ENCODE results near the gene TUNAR. TPM values are rescaled to one million over a fixed set of nuclear protein-coding genes. Genes with fewer than 3 reads are reported as not detected.

The TUNAR gene
- total RNA-seq, 1 donor from 2014 or later, result 2.0 TPM

DNA sequence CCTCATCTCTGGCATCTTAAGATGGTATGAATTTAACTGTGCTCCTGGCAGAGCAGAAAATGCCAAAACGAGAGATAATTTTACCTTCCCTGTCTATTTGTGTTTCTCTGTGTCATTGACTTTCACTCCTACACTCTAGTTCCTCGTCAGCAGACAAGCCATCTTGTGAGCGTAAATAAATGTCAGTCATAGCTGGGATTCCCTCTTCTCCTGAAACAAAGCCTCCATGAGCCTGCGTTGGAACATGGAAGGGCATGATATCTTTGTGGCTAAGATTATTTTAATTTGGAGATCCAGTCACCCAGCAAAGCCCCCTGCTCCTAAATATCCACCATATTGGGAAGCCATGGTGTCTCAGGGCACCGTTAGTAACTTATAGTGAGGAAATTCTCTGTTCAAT lies 37.8 kb upstream of the TUNAR start:
- TF ChIP-seq, protein P1, sequence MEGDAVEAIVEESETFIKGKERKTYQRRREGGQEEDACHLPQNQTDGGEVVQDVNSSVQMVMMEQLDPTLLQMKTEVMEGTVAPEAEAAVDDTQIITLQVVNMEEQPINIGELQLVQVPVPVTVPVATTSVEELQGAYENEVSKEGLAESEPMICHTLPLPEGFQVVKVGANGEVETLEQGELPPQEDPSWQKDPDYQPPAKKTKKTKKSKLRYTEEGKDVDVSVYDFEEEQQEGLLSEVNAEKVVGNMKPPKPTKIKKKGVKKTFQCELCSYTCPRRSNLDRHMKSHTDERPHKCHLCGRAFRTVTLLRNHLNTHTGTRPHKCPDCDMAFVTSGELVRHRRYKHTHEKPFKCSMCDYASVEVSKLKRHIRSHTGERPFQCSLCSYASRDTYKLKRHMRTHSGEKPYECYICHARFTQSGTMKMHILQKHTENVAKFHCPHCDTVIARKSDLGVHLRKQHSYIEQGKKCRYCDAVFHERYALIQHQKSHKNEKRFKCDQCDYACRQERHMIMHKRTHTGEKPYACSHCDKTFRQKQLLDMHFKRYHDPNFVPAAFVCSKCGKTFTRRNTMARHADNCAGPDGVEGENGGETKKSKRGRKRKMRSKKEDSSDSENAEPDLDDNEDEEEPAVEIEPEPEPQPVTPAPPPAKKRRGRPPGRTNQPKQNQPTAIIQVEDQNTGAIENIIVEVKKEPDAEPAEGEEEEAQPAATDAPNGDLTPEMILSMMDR (IDR thresholded peaks at IDR 0.05; ENCODE audit: unreplicated experiment), result no peak
- no peak for DNase-seq (ENCODE audit: low spot score)
- no peak overlapping the region for H3K4me3 Mint-ChIP-seq (ENCODE audit: unreplicated experiment)
- H3K4me1 Mint-ChIP-seq (ENCODE audit: unreplicated experiment), result no peaks in the 10 kb centered on the region
- H3K36me3 Mint-ChIP-seq (ENCODE audit: low read depth, unreplicated experiment), result no peaks in the 10 kb centered on the region
- no peak overlapping the region for H3K27ac Mint-ChIP-seq (ENCODE audit: unreplicated experiment)
- H3K27me3 Mint-ChIP-seq (ENCODE audit: unreplicated experiment), result peaks cover 5% of the 10 kb centered on the region
- H3K9me3 Mint-ChIP-seq (ENCODE audit: unreplicated experiment), result no peaks in the 10 kb centered on the region

DNA sequence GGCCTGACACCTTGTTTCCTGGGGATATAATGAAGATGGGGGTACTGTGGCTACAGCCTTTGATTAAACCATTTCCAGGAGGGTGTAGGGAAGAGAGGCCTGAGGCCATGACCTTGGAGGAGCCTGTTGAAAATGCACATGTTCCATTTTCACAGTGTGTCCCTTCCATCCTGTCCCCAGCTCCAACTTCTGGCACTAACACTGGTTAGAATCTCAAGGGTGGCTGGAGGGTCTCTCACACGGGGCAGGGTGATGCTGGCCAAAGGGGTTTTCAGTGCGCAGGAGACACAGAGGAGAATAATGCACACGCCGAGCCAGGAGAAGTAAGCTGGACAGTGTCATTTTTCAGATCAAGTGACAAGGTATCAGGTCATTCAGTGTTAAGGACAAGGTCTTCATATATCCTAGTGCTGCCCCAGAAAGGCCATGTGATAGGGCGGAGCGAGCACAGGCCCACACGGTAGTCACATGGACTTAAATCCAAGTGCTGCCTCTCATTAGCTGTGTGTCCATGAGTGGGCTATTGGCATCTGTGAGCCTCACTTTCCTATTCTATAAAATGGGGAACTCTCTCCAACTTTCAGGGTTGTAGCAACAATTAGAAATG lies 36.4 kb upstream of the TUNAR start:
- Mint-ChIP-seq H3K4me1 (ENCODE audit: unreplicated experiment) (no peaks in the 10 kb centered on the region), H3K9me3 (ENCODE audit: unreplicated experiment) (no peaks in the 10 kb centered on the region), H3K27me3 (ENCODE audit: unreplicated experiment) (peaks cover 5% of the 10 kb centered on the region), H3K36me3 (ENCODE audit: low read depth, unreplicated experiment) (no peaks in the 10 kb centered on the region), H3K4me3 (ENCODE audit: unreplicated experiment) (no peak overlapping the region), H3K27ac (ENCODE audit: unreplicated experiment) (no peak overlapping the region)
- DNase-seq (ENCODE audit: low spot score), result no peak
- TF ChIP-seq, protein P1 (IDR thresholded peaks at IDR 0.05; ENCODE audit: unreplicated experiment), result no peak

GRCh38 chr14:95841668-95842067 lies 35.0 kb upstream of the TUNAR start:
- Mint-ChIP-seq H3K36me3 (ENCODE audit: low read depth, unreplicated experiment) (no peaks in the 10 kb centered on the region), H3K27me3 (ENCODE audit: unreplicated experiment) (peaks cover 5% of the 10 kb centered on the region), H3K4me3 (ENCODE audit: unreplicated experiment) (no peak overlapping the region), H3K9me3 (ENCODE audit: unreplicated experiment) (no peaks in the 10 kb centered on the region), H3K4me1 (ENCODE audit: unreplicated experiment) (no peaks in the 10 kb centered on the region), H3K27ac (ENCODE audit: unreplicated experiment) (no peak overlapping the region)
- TF ChIP-seq, protein P1 (IDR thresholded peaks at IDR 0.05; ENCODE audit: unreplicated experiment), result no peak
- DNase-seq (ENCODE audit: low spot score), result no peak

DNA sequence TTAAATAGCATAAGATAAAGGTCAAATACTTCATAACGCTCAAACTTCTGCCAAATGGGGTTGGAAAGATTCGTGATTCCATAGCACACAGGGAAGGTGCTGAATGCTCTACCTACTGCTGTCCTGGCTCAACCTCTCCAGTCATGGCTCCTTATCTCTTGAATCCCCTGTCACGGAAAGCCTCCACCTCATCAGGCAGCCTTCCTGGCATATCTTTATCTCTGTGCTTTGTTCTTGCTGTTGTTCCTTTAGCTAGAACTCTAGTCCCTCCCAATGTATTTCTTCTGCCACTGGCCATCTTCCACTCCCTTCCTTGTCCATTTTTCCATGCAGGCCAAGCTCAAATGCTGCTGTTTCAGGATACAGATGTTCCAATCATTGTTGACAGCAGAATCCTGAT lies 26.9 kb upstream of the TUNAR start:
- H3K36me3 Mint-ChIP-seq (ENCODE audit: low read depth, unreplicated experiment), result no peaks in the 10 kb centered on the region
- no peaks in the 10 kb centered on the region for H3K4me1 Mint-ChIP-seq (ENCODE audit: unreplicated experiment)
- TF ChIP-seq, protein P1 (IDR thresholded peaks at IDR 0.05; ENCODE audit: unreplicated experiment), result no peak
- H3K27me3 Mint-ChIP-seq (ENCODE audit: unreplicated experiment), result no peaks in the 10 kb centered on the region
- no peaks in the 10 kb centered on the region for H3K9me3 Mint-ChIP-seq (ENCODE audit: unreplicated experiment)
- H3K27ac Mint-ChIP-seq (ENCODE audit: unreplicated experiment), result no peak overlapping the region
- DNase-seq (ENCODE audit: low spot score), result no peak
- no peak overlapping the region for H3K4me3 Mint-ChIP-seq (ENCODE audit: unreplicated experiment)

GRCh38 chr14:95850429-95850828 lies 26.2 kb upstream of the TUNAR start:
- no peaks in the 10 kb centered on the region for H3K4me1 Mint-ChIP-seq (ENCODE audit: unreplicated experiment)
- DNase-seq (ENCODE audit: low spot score), result no peak

More at GRCh38 chr14:95850429-95850828, 26.2 kb upstream of the TUNAR start:
- Mint-ChIP-seq H3K4me3 (ENCODE audit: unreplicated experiment) (no peak overlapping the region), H3K27ac (ENCODE audit: unreplicated experiment) (no peak overlapping the region), H3K9me3 (ENCODE audit: unreplicated experiment) (no peaks in the 10 kb centered on the region), H3K27me3 (ENCODE audit: unreplicated experiment) (no peaks in the 10 kb centered on the region), H3K36me3 (ENCODE audit: low read depth, unreplicated experiment) (no peaks in the 10 kb centered on the region)
- TF ChIP-seq, protein P1 (IDR thresholded peaks at IDR 0.05; ENCODE audit: unreplicated experiment), result no peak
